HG03457 (cell line): ENCODE results near the gene PARP15.
"Not testable (repeated sequence)": the region's sequence is repeated elsewhere in the genome, so short reads cannot be mapped to it uniquely, and the experiment has no call there.

Source experiments
- ATAC-seq: cut with Tn5 transposase; IDR thresholded peaks from one replicate; pipeline ENCODE4 v1.9.1; 2021; ENCODE audit warnings: moderate number of reproducible peaks; ENCODE audit not compliant: unreplicated experiment

PARP15 gene

GRCh38 chr3:122612696-122613095 is 35.2 kb downstream of the PARP15 start:
- ATAC-seq: no peak

DNA sequence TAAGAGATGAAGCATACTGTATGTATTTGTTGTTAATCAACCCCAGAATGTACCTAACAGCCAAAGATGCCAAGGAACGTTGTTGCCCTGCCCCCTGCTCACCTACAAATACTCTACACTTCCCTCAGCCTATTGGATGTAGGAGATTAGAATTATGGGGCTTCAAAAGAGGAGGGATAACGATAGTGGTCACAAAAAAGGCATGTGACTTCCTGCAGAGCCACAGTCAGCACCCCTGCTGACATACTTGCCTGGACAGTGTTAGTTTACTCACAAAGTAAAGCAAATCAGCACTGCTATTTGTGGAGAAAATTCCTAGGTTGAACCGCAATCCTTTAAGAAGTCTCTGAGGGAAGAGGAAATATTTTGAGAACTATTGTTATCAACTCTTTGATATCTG is 37.9 kb downstream of the PARP15 start:
- no peak for ATAC-seq

GRCh38 chr3:122618614-122619013 is 41.2 kb downstream of the PARP15 start:
- no peak for ATAC-seq

GRCh38 chr3:122619040-122619439 is 41.6 kb downstream of the PARP15 start:
- ATAC-seq: no peak

DNA sequence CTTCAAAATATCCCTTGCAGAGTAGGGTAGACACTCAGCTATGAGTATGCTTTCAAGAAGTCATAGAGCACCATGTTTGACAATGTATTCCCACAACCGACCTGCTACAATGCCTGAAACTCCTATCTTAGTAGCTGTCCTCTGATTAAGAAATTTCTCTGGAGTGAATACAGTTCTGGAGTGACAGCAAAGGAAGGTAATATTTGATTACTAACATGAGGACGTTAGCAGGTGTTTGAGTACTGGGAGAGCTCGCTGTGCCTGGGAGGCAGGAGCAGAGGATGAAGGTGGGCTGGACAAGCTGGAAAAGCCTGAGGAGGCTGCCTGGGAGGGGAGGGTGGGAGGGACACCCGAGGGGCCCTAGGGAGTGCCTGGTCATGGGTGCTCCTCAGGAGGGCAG is 42.9 kb downstream of the PARP15 start:
- no peak for ATAC-seq

DNA sequence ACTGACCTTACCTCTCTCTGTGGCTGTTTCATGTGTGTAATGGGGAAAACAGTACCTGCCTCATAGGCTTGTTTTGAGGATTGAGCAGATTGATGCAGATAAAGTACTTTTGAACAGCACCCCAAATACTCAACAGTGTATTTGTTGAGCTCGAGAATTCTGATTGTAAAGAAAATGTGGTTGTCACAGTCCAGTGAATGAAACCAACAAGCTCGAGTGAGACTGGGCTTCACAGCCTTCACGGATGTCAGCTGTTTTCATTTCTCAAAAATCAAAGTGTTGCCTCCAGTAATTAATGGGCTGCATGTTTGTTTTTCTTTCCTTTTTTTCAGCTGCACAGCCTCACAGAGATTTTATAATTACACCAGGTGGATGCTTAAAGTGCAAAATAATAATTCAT is 43.7 kb downstream of the PARP15 start:
- ATAC-seq: no peak

DNA sequence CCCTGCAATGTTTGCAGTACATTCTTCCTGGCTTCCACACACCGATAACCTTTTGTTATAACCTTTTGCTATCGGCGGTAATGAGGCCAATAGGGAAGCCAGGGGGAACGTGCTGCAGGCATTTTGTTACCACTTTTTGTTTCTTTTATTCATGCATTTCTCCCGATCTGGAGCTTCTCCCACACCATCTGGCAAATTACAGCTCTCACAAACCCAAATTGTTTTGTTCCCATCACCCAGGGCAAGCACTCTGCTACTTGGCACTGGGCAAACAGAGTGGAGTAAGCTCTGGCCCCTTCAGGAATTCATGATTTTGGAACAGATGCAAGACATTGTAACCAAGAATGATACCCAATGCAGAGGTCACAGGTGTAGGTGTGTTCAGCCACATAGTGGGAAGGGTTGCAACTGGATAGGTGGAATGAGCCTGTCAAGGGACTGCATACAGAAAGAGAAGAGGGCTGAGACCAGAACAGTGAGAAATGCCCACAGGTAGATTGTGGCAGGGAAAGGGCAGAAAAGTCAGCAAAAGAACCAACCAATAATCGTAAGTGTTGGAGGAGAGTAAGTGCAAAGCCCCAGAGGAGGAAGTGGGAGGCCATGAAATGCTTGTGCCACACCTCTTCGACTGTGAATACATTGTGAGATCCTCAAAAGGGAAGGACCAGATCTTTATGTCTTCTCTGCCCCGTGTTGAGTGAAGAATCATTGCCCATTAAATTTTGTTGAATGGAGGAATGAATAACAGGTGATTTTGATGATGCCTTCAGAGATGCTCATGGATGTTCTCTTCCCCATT is 45.8 kb downstream of the PARP15 start:
- no peak for ATAC-seq

- no peak for ATAC-seq
Measured at GRCh38 chr3:122626515-122627180, 49.2 kb downstream of the PARP15 start.

GRCh38 chr3:122627301-122627700 is 49.9 kb downstream of the PARP15 start:
- ATAC-seq: no peak

GRCh38 chr3:122628567-122628966 is 51.1 kb downstream of the PARP15 start:
- ATAC-seq: no peak

GRCh38 chr3:122629763-122630162 is 52.3 kb downstream of the PARP15 start:
- no peak for ATAC-seq

DNA sequence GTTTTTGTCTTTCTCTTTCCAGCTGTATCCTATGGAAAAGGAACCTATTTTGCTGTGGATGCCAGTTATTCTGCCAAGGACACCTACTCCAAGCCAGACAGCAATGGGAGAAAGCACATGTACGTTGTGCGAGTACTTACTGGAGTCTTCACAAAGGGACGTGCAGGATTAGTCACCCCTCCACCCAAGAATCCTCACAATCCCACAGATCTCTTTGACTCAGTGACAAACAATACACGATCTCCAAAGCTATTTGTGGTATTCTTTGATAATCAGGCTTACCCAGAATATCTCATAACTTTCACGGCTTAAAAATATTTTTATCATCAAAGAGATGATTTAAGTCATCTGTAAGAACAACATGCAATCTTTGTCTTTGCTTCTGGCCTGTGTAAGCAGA is 58.3 kb downstream of the PARP15 start:
- no peak for ATAC-seq

DNA sequence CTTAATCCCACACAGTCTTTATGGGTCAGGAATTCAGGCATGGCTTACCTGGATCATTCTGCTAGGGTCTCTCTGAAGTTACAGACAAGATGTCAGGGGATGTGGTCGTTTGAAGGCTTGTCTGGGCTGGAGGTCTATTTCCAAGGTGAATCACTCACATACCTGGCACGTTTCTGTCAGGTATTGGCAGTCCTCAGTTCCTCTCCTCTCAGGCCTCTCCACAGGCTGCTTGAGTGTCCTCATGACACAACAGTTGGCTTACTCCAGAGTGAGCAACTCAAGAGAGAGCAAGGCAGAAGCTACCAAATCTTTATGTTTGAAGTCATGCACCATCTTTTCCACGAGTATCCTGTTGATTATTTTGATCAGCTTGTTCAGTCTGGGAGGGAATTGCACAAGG is 59.2 kb downstream of the PARP15 start:
- ATAC-seq: no peak

DNA sequence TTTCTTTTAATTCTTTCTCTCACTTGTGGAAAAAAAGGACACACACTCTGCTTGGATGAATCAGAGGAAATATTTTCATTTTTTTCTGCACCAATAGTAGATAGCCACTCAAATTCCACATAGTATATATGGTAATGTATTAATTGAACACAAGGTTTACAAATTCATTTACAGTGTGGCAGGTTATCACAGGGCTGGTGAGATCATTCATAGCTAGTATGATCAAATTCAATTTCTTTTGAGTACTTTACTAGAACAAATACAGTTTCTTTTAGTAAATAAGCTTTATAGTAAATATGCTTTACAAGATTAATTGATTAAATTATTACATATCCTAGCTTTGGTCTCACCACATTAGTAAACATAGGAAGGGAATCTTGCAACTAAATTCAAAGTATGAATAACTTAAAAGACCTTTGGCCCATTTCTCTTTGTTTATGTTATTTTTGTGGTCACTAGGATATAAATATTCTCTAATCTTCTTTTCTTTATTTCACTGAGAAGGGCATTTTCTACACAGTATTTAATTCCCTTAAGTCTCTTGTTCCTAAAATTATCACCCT is 63.1 kb downstream of the PARP15 start:
- ATAC-seq: no peak

DNA sequence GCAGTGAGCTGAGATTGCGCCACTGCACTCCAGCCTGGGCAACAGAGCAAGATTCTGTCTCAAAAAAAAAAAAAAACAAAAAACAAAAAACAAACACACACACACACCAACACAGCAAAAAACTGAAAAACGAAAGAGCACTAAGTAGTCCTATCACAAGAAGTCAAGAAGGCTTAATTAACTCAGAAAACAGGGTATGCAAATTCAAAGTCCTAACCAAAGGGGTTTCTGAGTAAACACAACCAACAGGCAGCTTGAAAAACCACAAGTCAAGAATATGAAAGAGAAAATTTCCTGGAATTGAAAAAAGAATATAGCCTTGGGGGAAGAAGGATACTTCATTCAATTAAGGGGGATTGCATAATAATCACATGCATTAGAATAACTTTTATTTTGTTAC is 65.5 kb downstream of the PARP15 start:
- no peak for ATAC-seq

DNA sequence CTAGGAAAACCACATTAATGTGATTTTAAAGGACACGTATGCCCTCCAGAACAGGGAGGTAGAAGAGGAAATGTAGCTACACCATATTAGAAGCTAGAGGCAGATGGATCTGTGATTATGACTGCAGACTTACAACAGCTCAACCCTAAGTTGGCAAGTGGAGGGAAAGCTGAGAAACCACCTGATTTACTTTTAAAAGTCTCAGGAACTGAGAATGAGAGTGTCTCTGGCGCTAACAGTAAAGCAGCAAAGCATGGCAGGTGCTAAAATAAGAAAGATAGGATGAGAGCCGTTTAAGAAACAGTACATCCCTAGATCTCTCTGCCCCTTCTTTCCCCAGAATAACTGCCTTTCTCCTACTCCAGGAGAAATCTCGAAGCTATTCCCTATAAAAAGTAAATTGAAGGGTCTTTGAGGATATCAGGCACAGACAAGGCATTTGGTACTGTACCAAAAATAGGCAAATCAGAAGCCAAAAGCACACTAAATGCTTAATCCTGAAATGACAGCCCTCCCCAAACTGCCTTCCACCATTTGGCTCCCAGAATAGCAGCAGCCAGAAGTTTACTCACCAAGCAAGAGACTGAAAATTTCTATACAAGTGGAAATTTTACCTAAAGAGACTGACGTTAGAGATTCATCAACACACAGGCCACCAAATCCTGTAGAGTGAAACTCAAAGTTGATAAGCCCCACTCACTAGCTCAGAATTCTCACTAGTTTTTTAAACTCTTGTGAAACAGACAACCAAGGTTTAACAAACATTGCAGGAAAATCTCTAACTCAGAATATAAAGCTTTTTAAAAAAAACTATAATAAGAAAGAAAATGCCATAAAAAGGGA is 68.9 kb downstream of the PARP15 start:
- ATAC-seq: no peak

DNA sequence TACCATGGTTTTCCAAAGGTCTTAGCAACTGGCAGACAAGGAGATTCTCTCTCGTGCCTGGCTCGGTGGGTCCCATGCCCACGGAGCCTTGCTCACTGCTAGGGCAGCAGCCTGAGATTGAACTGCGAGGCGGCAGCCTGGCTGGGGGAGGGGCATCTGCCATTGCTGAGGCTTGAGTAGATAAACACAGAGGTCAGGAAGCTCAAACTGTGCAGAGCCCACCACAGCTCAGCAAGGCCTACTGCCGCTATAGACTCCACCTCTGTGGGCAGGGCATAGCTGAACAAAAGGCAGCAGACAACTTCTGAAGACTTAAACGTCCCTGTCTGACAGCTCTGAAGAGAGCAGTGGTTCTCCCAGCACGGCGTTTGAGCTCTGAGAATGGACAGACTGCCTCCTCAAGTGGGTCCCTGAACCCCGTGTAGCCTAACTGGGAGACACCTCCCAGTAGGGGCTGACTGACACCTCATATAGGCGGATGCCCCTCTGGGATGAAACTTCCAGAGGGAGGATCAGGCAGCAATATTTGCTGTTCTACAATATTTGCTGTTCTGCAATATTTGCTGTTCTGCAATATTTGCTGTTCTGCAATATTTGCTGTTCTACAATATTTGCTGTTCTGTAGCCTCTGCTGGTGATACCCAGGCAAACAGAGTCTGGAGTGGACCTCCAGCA is 73.9 kb downstream of the PARP15 start:
- ATAC-seq: not testable (repeated sequence)

- not testable (repeated sequence) for ATAC-seq
Measured at GRCh38 chr3:122651962-122652361, 74.5 kb downstream of the PARP15 start.

DNA sequence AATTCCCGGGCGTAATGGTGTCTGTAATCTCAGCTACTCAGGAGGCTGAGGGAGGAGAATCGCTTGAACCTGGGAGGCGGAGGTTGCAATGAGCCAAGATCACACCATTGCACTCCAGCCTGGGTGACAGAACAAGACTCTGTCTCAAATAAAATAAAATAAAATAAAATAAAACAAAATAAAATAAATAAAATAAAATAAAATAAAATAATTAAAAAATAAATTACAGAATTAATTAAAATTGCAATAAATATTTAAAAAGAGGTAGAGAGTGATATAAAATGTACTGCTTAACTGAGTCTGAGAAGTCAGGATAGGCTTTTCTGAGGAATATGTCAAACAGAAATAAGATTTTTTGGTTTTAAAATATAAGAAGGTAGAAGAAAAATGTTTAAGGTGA is 80.9 kb downstream of the PARP15 start:
- not testable (repeated sequence) for ATAC-seq

DNA sequence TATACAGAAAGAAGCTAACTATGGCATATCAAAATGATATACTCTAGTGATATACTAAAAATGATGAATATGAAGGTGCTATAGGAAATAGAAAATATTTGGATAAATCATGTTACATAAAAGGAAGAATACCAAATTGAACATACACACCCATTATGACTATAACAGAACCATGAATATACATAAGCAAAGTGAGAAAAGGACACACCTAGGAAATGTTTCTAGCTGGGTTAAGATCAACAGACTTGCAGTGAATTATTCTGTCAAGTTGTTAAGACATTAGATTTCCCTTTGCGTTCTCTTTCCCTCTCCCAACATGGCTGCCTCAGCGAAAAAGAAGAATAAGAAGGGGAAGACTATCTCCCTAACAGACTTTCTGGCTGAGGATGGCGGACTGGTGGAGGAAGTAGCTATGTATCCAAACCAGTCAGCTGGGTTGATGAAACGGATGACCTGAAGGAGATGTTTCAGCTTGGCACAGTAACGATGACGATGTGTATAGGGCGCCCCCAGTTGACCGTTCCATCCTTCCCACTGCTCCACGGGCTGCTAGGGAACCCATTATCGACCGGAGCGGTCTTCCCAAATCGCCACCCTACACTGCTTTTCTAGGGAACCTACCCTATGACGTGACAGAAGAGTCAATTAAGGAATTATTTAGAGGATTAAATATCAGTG is 83.0 kb downstream of the PARP15 start:
- no peak for ATAC-seq
